ACHN (cell line): Measurements from ENCODE around the gene CDC16.
A peak's percentile ranks its signal among the peaks of the same experiment; 100 is the strongest.

Source experiments
- DNase-seq: peaks from one replicate; pipeline ENCODE4 v3.0.0-alpha.2; 2015
- in situ Hi-C: cut with HindIII; loops from 2 replicates; pipeline ENCODE4 v1.10.0; 2017; ENCODE audit warnings: low sequenced_read_pairs, low pct_ligation_motif_present, low pct_unique_long_range_greater_than_20kb

Gene CDC16

GRCh38 chr13:114282041-114282670, 47.5 kb downstream of the CDC16 start:
- in situ Hi-C loops = no loop called here
- DNase-seq = peak; percentile 78

GRCh38 chr13:114283576-114283975, 48.9 kb downstream of the CDC16 start:
- DNase-seq = no peak
- in situ Hi-C loops = no loop called here

- in situ Hi-C loops = no loop called here
- DNase-seq = no peak
These were observed 50.0 kb downstream of the CDC16 start for GRCh38 chr13:114284680-114285079.

- no peak for DNase-seq
- in situ Hi-C loops = no loop called here
These were observed 50.6 kb downstream of the CDC16 start for GRCh38 chr13:114285166-114285808.

- in situ Hi-C loops = no loop called here
- DNase-seq = no peak
These were observed 52.1 kb downstream of the CDC16 start for GRCh38 chr13:114286808-114287207.

- in situ Hi-C loops = no loop called here
These were observed 53.5 kb downstream of the CDC16 start for GRCh38 chr13:114288157-114288591.

GRCh38 chr13:114296448-114296847, 61.8 kb downstream of the CDC16 start:
- in situ Hi-C loops = no loop called here
- no peak for DNase-seq

More at GRCh38 chr13:114288157-114288591, 53.5 kb downstream of the CDC16 start:
- no peak for DNase-seq

GRCh38 chr13:114296902-114297301, 62.2 kb downstream of the CDC16 start:
- in situ Hi-C loops = no loop called here
- DNase-seq = no peak

- in situ Hi-C loops = no loop called here
- DNase-seq = no peak
These were observed 64.2 kb downstream of the CDC16 start for GRCh38 chr13:114298866-114299265.

GRCh38 chr13:114299604-114300305, 65.1 kb downstream of the CDC16 start:
- in situ Hi-C loops = no loop called here
- DNase-seq = no peak

- no peak for DNase-seq
- in situ Hi-C loops = no loop called here
These were observed 69.1 kb downstream of the CDC16 start for GRCh38 chr13:114303700-114304327.

GRCh38 chr13:114304346-114305034, 69.8 kb downstream of the CDC16 start:
- no peak for DNase-seq
- in situ Hi-C loops = no loop called here

- in situ Hi-C loops = no loop called here
- no peak for DNase-seq
These were observed 74.4 kb downstream of the CDC16 start for GRCh38 chr13:114309086-114309485.

- DNase-seq = no peak
- in situ Hi-C loops = no loop called here
These were observed 75.2 kb downstream of the CDC16 start for GRCh38 chr13:114309806-114310410.

- in situ Hi-C loops = no loop called here
These were observed 76.3 kb downstream of the CDC16 start for GRCh38 chr13:114310956-114311355.

GRCh38 chr13:114311387-114311786, 76.7 kb downstream of the CDC16 start:
- no peak for DNase-seq
- in situ Hi-C loops = no loop called here

More at GRCh38 chr13:114310956-114311355, 76.3 kb downstream of the CDC16 start:
- DNase-seq = no peak

- no peak for DNase-seq
- in situ Hi-C loops = no loop called here
These were observed 77.2 kb downstream of the CDC16 start for GRCh38 chr13:114311908-114312307.

GRCh38 chr13:114313061-114313860, 78.6 kb downstream of the CDC16 start:
- DNase-seq = peak; percentile 17
- in situ Hi-C loops = no loop called here
